Eye (tissue), 1 donor: ENCODE data around the gene TGM4.
"Not testable (repeated sequence)": the region's sequence is repeated elsewhere in the genome, so short reads cannot be mapped to it uniquely, and the experiment has no call there.

Experiments used
- DNase-seq: peaks from one replicate; pipeline ENCODE4 v3.0.0-alpha.2; 2015

Gene TGM4

GRCh38 chr3:44918087-44918486, 43.7 kb downstream of the TGM4 start:
- no peak for DNase-seq

GRCh38 chr3:44918581-44918980, 44.2 kb downstream of the TGM4 start:
- no peak for DNase-seq

GRCh38 chr3:44920081-44920480, 45.7 kb downstream of the TGM4 start:
- no peak for DNase-seq

GRCh38 chr3:44923632-44924456, 49.4 kb downstream of the TGM4 start:
- DNase-seq, result no peak

- DNase-seq, result no peak
Measured at GRCh38 chr3:44924457-44925084, 50.2 kb downstream of the TGM4 start.

GRCh38 chr3:44926172-44926571, 51.8 kb downstream of the TGM4 start:
- no peak for DNase-seq

- no peak for DNase-seq
Measured at GRCh38 chr3:44926921-44927320, 52.5 kb downstream of the TGM4 start.

GRCh38 chr3:44927371-44927770, 53.0 kb downstream of the TGM4 start:
- no peak for DNase-seq

GRCh38 chr3:44929782-44930181, 55.4 kb downstream of the TGM4 start:
- DNase-seq, result no peak

- DNase-seq, result no peak
Measured at GRCh38 chr3:44930911-44931310, 56.5 kb downstream of the TGM4 start.

GRCh38 chr3:44931791-44932190, 57.4 kb downstream of the TGM4 start:
- DNase-seq, result no peak

- DNase-seq, result no peak
Measured at GRCh38 chr3:44932271-44932670, 57.9 kb downstream of the TGM4 start.

GRCh38 chr3:44932986-44933944, 58.9 kb downstream of the TGM4 start:
- no peak for DNase-seq

- no peak for DNase-seq
Measured at GRCh38 chr3:44939581-44940036, 65.2 kb downstream of the TGM4 start.

GRCh38 chr3:44942202-44942921, 68.0 kb downstream of the TGM4 start:
- DNase-seq, result no peak

GRCh38 chr3:44948239-44948638, 73.8 kb downstream of the TGM4 start:
- DNase-seq, result no peak

- not testable (repeated sequence) for DNase-seq
Measured at GRCh38 chr3:44949770-44950169, 75.4 kb downstream of the TGM4 start.

- no peak for DNase-seq
Measured at GRCh38 chr3:44950275-44950734, 75.9 kb downstream of the TGM4 start.

- no peak for DNase-seq
Measured at GRCh38 chr3:44952689-44953088, 78.3 kb downstream of the TGM4 start.

- no peak for DNase-seq
Measured at GRCh38 chr3:44954304-44954703, 79.9 kb downstream of the TGM4 start.

GRCh38 chr3:44954962-44955361, 80.6 kb downstream of the TGM4 start:
- no peak for DNase-seq

GRCh38 chr3:44955917-44956316, 81.5 kb downstream of the TGM4 start:
- no peak for DNase-seq
